Measurements from ENCODE around the gene LRRC74A. TPM values are rescaled to one million over a fixed set of nuclear protein-coding genes. Genes with fewer than 3 reads are reported as not detected.

LRRC74A gene
- total and polyA plus RNA-seq, 2 of the 4 experiments (the other 2 are of a cell fraction): not detected

GRCh38 chr14:76870166-76870565 is 44.0 kb downstream of the LRRC74A start:
- in situ Hi-C loops (cut with MboI; ENCODE audit: low sequenced_read_pairs) (no loop called here), dilution Hi-C loops (cut with HindIII; ENCODE audit: low sequenced_read_pairs, unreplicated experiment) (no loop called here), intact Hi-C loops (cut with micrococcal nuclease) (loop anchor here (2.0 to 5.0 kb wide), 2 partner anchors 159 to 432 kb away; no protein-coding TSS in a partner anchor)
- no peak overlapping the region for H3K14ac ChIP-seq (replicated peaks; ENCODE audit: low read depth, low read length)
- H4K8ac ChIP-seq (ENCODE audit: low read depth in 2 of 2, low read length in 2 of 2): no peak overlapping the region
- no peak overlapping the region for H4K91ac ChIP-seq (ENCODE audit: insufficient read depth, low read depth, low read length)
- H3K9me3 ChIP-seq (ENCODE audit: control insufficient read depth, insufficient read depth, low read length): no peaks in the 10 kb centered on the region
- no peak overlapping the region for H2AFZ ChIP-seq (replicated peaks; ENCODE audit: low read length, poor library complexity)
- BruUV-seq (replicated peaks): no TSS peak
- H2BK5ac ChIP-seq (ENCODE audit: low read depth, low read length, poor library complexity, severe bottlenecking): no peak overlapping the region
- no peak overlapping the region for H3K4me2 ChIP-seq (ENCODE audit: low read depth, low read length)
- no peak overlapping the region for H2BK120ac ChIP-seq (ENCODE audit: low read depth, low read length)
- H3K27me3 ChIP-seq (ENCODE audit: control insufficient read depth, insufficient read depth, low read length): peaks cover 28% of the 10 kb centered on the region
- no peaks in the 10 kb centered on the region for H3K9me1 ChIP-seq (ENCODE audit: insufficient read depth, low read length)
- H3K9ac ChIP-seq (ENCODE audit: low read depth, low read length): no peak overlapping the region
- no peaks in the 10 kb centered on the region for H3K4me1 ChIP-seq (ENCODE audit: control insufficient read depth, insufficient read depth, low read length)
- no peak overlapping the region for H4K5ac ChIP-seq (ENCODE audit: low read depth, low read length)
- ChIA-PET CTCF (interaction anchor here (7.3 kb wide), 1 partner anchor 200 kb away, joined by 111 read pairs; no protein-coding TSS in a partner anchor), POLR2A (ENCODE audit: unreplicated experiment) (no interaction called here)
- no peak overlapping the region for H3K4ac ChIP-seq (ENCODE audit: low read depth, low read length)
- H2AK5ac ChIP-seq (ENCODE audit: low read depth, low read length): no peak overlapping the region
- 21% methylated on average over 3 of the region's 7 CpGs; no CpG with 5 or more reads in 1 of the 2 experiments for WGBS, 2 experiments (ENCODE audit: extremely low coverage in 2 of 2, insufficient read length in 1 of 2)
- H4K20me1 ChIP-seq (ENCODE audit: insufficient read depth, low read length): no peaks in the 10 kb centered on the region
- no peak overlapping the region for H3K27ac ChIP-seq (ENCODE audit: insufficient read depth, low read length)
- no peak overlapping the region for H2BK20ac ChIP-seq (ENCODE audit: low read depth, low read length)
- no peak for TF ChIP-seq RFX5 (IDR thresholded peaks at IDR 0.05; ENCODE audit: low read depth, low read length)
- 0 out of 2 replicates have a peak, but pooled peaks have one; percentile 15 for TF ChIP-seq RAD21 (IDR thresholded peaks at IDR 0.05; ENCODE audit: low read length)
- TF ChIP-seq, protein P1, sequence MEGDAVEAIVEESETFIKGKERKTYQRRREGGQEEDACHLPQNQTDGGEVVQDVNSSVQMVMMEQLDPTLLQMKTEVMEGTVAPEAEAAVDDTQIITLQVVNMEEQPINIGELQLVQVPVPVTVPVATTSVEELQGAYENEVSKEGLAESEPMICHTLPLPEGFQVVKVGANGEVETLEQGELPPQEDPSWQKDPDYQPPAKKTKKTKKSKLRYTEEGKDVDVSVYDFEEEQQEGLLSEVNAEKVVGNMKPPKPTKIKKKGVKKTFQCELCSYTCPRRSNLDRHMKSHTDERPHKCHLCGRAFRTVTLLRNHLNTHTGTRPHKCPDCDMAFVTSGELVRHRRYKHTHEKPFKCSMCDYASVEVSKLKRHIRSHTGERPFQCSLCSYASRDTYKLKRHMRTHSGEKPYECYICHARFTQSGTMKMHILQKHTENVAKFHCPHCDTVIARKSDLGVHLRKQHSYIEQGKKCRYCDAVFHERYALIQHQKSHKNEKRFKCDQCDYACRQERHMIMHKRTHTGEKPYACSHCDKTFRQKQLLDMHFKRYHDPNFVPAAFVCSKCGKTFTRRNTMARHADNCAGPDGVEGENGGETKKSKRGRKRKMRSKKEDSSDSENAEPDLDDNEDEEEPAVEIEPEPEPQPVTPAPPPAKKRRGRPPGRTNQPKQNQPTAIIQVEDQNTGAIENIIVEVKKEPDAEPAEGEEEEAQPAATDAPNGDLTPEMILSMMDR (conservative IDR thresholded peaks at IDR 0.05; ENCODE audit: low read depth, low read length): peak; percentile 29; the same call in 1 of the 2 replicates
- no peak overlapping the region for H3K56ac ChIP-seq (ENCODE audit: extremely low read depth, insufficient read depth, low read length)
- no peak overlapping the region for H3K4me3 ChIP-seq (ENCODE audit: insufficient read depth, low read depth, low read length)
- H3K79me1 ChIP-seq (ENCODE audit: low read depth in 1 of 2, low read length in 2 of 2): no peaks in the 10 kb centered on the region
- H2BK15ac ChIP-seq (ENCODE audit: low read depth, low read length): no peak overlapping the region
- H2AK9ac ChIP-seq (replicated peaks; ENCODE audit: low read depth, low read length, poor library complexity): no peak overlapping the region
- no peak overlapping the region for H3K23ac ChIP-seq (ENCODE audit: low read depth, low read length)
- no peak overlapping the region for H3K18ac ChIP-seq (ENCODE audit: low read depth, low read length)
- no peak for ATAC-seq (ENCODE audit: low read depth)
- no peaks in the 10 kb centered on the region for H3K36me3 ChIP-seq (ENCODE audit: control insufficient read depth, insufficient read depth, low read length)
- no peak for DNase-seq

All from IMR-90 (cell line).